Activated CD8-positive, alpha-beta memory T cell treated with anti-CD3 and anti-CD28 coated beads, Interleukin-2, amount 50 U/mL, for 1 hour (primary cell): ENCODE measurements around the gene SMCO4.
"Not testable (repeated sequence)": the region's sequence is repeated elsewhere in the genome, so short reads cannot be mapped to it uniquely, and the experiment has no call there.

Experiments
- DNase-seq: peaks from one replicate; pipeline ENCODE4 v3.0.0-alpha.2; 2020; ENCODE audit errors: extremely low read depth

SMCO4 gene, protein sequence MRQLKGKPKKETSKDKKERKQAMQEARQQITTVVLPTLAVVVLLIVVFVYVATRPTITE

DNA sequence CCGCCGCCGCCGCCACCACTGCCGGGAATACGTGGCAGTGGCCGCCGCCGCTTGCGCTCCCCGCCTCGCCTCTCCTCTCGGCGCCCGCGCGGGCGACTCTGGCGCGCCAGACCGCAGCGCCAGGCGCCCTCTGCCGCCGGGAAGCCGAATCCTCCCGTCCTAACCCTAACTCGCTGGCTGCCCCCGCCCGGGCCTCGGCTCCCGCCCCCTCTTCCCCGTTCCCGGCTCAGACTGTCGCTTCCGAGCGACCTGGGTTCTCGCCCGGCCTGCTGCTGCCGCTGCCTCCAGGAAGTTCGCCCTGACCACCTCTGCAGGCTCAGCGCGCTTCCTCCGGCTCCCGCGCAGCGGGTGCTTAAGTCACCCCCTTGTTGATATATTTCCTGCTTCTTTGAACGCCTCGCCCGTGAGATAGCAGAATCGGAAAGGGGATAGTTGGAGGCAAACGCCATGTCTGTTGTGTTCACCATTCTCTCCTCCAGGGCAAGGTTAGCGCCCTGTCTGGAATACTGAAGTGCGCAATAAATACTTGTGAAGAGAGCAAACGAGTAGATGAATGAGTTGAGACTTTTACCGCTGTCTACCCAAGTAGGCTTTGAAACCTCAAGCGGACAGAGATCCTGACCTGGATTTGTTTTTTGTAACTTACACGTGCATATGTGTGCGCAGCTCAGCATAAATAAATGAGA is at the start of gene SMCO4:
TSS of gene SMCO4 (minus strand) at position 100 of the 686 bp plus-strand sequence. CDS start 64,202 bp downstream, outside the sequence.
- no peak for DNase-seq

DNA sequence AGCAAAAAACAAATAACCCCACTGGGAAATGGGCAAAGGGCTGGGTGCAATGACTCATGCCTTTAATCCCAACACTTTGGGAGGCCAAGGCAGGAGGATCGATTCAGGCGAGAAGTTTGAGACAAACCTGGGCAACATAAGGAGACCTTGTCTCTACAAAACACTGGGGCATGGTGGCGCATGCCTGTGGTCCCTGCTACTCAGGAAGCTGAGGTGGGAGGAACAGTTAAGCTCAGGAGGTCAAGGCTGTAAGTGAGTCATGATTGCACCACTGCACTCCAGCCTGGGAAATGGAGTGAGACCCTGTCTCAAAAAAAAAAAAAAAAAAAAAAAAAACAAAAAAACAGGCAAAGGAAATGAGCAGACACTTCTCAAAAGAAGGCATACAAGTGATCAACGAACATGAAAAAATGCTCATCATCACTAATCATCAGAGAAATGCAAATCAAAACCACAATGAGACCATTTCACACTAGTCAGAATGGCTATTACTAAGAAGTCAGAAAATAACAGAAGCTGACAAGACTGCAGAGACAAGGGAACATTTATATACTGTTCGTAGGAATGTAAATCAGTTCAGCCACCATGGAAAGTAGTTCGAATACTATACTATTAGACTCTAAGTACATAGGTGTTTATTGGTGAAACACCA is 48.2 kb upstream of the SMCO4 start:
- no peak for DNase-seq

DNA sequence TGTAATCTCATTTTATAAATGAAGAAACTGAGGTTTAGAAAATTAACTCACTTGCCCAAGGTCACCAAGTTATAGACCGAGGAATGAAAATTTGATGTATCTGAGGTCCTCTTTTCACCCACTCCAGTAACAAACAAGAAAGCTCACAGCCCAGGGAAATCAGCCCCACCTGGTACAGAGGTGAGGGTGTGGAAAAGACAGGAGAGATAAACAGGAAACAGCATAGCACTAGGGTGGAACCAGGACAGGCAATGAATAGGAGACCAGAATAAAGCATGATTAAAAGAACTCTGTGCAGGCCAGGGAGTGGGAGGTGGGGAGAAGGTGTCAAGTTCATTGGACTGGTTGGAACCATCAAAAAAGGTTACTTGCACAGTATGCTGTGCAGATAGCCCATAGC is 46.2 kb upstream of the SMCO4 start:
- no peak for DNase-seq

DNA sequence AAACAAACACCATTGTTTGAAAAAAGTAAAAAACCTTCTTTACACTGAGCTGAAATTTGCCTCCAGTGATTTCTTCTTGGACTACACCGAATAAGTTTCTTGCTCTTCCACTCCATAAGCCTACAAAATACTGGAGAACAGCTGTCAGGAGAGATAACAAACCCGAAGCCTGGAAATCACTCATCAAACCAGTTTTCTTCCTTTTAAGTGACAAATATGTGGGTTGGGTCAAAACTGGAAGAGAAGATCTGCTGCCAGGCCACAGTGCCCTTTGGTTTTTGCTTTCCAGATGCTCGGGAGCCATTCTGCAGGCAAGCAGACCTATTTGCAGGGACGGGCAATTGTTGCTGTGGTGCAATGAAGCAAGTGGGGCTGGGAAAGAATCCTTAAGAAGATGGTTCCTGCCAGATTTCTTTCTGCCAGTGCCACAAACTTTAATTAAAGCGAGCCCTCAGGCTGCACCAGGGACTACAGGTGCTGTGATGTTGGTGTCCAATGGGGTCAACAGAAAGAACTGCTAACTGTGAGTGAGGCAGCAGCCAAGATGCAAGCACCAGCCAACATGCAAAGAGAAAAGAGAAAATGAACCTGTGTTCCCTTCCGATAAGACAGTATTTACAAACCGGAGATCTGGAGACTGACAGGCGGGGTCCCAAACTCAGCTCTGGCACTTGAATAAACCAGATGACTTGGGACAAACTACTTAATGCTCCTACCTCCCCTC is 44.8 kb upstream of the SMCO4 start:
- DNase-seq, result no peak

DNA sequence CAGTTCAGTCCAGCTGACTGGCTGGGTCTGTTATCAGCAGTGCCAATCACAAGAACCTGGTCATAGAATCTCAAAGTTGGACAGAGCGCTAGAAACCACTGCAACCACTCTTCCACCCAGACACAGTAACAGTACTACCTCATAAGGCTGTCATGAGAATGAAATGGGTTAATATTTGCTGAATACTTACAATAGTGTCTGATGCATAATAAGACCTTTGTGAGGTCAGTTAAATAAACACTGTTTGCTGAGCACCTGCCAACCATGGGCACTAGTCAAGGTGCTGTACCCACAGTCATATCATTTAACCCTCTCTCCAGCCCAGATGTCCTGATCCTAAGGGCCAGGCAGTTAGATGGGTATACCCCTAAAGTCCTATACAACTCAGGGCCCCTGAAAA is 44.2 kb upstream of the SMCO4 start:
- not testable (repeated sequence) for DNase-seq

DNA sequence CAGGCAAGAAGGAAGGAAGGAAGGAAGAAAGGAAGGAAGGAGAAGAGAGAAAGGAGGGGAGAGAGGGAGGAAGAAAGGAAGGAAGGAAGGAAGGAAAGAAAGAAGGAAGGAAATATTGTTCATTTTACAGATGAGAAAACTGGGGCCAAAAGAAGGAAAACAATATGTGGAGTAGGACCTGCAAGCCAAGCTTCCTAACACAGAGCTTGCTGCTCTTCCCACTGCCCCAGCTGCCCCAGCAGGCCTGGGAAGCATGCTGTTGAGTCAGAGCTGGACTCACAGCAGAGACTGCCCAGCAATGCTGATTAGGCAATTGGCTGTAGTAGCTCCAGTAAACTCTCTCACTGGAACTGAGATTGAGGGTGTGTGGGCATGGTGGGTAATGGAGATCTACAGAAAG is 42.6 kb upstream of the SMCO4 start:
- DNase-seq, result no peak

DNA sequence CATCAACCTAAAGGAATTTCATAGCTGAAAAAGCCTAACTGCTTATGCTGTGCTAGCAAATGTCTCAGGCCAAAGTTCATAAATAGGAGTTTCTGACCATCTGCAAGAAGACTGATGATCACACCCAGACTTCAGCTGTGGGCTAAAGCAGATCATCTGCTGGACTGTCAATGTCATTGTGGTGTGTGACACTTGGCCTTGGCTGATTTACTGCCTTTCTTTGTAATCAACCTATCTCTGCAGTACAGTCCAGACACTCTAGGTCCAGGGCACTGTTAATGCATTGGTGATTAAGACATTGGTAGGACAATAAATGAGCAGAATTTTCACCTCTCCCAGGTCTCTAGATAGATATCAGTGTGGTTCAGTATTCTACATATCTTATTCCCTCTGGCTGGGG is 40.3 kb upstream of the SMCO4 start:
- no peak for DNase-seq

DNA sequence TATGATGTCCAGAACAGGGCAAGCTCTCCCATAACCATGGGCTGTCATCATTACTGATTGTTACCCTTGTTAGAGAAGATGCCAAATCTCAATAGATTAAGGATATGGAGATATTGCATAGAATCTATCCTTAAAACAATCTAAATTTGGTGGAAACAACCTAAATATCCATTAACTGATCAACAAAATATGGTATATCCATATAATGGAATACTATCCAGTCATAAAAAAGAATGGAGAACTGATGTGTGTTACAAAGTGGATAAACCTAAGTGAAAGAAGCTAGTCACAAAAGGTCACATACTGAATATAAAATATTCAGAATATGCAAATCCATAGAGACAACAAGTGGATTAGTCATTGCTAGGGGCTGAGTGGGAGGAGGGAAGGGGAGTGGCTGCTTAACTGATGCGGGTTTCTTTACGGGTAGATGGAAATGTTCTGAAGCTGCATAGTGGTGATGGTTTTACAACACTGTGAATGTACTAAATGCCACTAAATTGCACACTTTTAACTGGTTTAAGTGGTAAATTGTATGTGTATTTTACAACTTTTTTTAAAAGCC is 36.1 kb upstream of the SMCO4 start:
- DNase-seq, result no peak

DNA sequence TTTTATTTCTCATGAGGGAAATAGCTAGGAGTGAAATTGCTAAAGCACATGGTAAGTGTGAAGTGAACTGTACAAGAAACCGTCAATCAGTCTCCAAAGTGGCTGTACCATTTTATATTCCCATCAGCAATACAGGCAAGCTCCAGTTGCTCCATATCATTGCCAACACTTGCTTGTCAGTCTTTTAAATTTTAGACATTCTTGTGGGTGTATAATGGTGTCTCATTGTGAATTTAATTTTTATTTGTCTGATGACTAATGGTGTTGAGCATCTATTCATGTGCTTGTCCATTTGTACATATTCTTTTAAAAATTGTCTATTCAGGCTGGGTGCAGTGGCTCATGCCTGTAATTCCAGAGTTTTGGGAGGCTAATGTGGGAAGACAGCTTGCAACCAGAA is 34.1 kb upstream of the SMCO4 start:
- DNase-seq, result no peak

DNA sequence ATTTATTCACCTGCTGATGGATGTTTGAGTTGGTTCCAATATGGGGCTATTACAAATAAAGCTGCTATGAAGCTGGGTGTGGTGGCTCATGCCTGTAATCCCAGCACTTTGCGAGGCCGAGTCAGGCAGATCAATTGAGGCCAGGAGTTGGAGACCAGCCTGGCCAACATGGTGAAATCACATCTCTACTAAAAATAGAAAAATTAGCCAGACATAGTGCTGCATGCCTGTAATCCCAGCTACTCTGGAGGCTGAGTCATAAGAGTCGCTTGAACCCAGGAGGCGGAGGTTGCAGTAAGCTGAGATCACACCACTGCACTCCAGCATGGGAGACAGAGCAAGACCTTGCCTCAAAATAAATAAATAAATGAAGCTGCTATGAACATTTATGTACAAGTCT is 33.7 kb upstream of the SMCO4 start:
- not testable (repeated sequence) for DNase-seq

DNA sequence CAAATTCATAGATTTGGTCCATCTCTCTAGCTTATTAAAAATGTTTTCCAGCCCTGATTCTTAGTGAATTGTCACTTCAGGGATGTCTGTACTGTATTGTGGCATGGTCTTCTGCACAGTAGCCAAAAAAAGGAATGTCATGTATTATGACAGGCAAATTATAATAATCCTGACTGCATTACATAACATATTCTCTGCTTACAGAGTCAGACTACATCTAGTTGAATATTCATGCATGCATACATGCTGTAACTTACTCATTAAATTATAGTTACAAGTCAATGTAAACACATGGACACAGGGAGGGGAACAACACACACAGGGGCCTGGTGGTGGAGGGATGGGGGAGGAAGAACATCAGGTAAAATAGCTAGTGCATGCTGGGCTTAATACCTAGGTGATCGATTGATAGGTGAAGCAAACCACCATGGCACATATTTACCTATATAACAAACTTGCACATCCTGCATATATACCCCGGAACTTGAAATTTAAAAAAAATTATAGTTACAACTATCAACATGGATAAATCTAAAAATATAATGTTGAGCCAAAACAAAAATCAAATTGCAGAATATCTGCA is 31.5 kb upstream of the SMCO4 start:
- DNase-seq, result no peak

DNA sequence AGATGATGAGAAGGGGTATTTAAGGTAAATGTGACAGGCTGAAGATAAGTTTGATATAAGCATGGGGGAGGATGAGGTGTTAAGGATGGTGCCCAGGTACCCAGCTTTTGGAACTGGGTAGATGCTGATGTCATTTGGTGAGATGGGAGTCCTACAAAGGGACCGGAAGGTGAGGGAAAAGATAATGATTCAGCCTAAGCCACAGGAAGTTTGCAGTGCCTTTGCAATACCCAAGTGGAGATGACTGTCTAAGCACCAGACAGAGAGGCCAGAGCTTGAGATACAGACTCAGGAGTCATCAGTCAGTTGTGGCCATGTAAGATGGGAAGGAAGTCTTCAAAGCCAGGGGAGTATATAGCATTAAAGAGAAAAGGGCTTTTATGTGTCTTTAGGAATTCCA is 30.0 kb upstream of the SMCO4 start:
- DNase-seq, result no peak

DNA sequence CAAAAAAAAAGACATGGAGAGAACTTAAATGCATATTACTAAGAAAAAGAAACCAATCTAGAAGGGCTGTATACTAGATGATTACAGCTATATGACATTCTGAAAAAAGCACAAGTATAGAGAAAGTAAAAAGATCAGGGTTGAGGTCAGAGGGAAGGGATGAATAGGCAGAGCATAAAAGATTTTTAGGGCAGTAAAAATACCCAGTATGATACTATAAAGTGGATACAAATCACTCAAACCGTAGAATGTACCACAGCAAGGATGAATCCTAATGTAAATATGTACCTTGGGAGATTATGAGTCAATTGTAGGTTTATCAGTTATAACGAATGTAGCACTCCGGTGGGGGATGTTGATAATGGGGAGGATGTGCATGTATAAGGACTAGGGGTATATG is 29.4 kb upstream of the SMCO4 start:
- no peak for DNase-seq

DNA sequence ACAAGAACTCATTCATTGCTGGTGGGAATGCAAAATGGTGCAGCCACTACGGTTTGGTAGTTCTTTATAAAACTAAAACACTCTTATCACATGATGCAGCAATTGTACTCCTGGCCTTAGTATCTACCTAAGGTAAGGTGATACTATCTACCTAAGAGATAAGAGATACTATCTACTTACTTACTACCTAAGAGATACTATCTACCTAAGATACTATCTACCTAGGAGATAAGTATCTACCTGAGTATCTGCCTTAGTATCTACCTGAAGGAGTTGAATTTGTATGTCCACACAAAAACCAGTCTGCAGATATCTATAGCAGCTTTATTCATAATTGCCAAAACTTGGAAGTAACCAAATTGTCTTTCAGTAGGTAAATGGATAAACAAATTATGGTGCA is 29.0 kb upstream of the SMCO4 start:
- no peak for DNase-seq

DNA sequence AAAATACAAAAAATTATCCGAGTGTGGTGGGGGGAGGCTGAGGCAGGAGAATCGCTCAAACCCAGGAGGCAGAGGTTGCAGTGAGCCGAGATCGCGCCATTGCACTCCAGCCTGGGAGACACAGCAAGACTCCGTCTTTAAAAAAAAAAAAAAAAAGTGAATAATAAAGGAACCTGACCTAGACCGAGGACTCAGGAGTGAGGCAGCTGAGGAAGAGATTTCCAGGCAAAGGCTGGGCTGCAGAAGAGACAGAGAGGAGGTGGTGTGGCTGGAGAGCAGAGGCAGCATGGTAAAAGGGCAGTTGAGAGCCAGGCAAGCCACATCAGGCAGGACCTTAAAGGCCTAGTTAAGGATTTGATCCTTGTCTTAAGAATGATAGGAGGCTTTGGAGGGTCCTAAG is 28.4 kb upstream of the SMCO4 start:
- DNase-seq, result no peak

DNA sequence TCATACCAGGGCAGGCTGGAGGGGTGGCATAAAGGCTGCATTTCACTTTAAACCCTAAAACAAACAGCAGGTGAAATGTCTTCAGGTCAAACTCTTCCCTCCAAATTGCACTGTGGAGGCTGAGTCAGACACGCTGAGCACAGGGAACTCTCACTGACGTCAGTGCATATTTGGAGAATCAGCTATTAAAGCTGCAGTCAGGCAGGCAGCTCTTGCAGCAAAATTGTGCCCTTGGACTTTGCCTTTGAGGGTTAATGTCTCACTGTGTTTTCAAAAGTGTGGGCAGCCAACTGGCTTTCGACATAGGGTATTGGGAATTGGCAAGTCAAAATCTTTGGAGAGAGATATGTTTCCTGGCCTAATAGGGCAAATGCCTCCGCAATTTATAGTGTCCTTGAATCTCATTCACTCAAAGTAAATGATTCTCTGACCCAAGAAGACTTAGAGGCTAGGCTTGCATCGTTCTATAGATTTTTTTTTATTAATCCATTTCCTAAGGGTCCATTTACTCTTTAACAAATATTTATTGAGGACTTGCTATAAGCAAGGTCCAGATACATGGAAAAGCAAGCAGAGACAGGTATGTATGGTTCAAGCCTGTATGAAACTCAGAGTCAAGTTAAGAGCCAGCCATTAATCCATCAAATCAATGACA is 27.7 kb upstream of the SMCO4 start:
- no peak for DNase-seq

DNA sequence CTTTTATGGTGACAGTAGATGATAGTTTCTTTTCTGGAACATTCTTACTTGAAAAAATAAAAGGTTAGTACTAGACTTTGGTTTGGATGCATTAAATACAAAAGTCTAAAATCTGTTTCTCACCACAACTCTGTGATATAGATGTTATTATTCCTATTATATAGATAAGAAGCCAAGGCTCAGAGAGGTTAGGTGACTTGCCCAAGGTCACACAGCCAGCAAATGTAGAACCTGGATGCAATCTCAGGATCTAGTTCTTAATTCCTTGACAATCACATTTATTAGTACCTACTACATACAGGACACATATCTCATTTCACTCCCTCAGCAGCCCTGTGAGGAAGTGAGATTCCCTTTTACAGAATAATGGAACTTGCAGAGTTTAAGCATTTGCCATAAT is 26.3 kb upstream of the SMCO4 start:
- DNase-seq, result no peak

DNA sequence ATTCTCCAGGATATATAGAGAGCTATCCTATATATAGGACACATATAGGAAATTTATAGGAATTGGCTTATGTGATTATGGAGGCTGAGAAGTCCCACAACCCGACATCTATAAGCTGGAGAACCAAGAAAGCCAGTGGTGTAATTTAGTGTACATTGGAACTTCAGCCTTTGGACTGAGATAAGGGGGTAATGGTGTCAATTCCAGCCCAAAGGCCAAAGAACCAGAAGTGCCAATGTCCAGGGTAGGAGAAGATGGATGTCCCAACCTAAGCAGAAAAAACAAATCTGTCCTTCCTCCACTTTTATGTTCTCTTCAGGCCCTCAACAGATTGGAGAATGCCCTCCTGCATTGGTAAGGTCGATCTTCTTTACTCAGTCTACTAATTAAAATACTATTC is 25.5 kb upstream of the SMCO4 start:
- no peak for DNase-seq

DNA sequence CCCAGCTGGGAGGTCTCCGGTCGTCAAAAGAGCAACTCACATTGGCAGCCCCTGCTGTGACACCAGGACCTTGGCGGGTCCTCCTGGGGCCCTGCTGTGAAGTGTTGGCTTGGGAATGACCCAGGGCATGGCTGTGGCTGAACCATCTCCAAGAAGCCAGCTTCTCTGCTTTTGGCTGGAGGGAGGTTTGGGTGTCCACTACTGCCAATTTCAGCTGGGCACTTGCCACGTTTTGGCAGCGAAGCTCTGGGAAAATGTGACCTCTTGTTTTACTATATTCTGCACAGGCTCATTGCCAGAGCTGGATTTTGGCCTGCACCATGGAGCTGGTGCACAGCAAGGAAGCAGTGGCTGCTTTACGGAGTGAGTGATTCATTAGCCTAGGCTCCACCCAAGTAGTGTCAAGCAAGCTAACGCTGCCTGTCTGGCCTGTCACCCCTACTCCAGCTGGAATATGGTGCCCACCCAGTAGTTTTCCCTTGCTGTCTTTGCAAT is 24.3 kb upstream of the SMCO4 start:
- DNase-seq, result no peak

DNA sequence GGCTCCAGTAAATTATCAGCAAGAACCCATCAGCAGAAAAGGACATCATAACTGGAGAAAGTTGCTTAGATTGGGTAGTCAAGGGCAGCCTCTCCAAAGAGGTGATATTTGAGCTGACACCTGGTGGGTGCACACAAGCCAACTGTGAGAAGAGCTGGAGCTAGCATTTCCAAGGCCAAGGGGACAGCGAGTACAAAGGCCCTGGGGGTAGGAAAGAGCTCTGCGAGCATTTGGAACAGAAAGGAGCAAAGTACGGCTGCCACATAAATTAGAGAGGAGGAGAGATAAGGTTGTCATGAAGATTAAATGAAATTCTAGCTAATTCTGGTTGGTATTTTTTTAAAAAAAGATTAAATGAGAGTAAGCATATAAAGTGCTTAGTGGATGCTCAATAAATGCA is 21.7 kb upstream of the SMCO4 start:
- no peak for DNase-seq

DNA sequence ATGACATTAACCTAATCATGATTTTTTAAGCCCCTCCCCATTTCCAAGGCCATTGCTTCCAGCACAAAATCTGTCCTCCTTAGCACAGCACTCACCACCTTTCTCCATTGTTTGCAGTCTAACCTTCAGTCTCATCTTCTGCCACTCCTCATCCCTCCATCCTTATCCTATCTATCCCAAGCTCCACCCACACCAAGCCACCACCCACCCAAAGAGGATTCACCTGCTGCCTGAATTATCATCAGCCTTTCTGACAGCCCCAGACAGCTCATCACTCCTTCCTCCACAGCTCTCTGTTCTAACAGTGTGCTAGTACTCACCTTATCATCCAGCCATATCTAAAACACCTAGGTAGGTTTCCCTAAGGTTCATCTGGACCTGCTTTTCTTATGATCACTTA is 20.7 kb upstream of the SMCO4 start:
- DNase-seq, result no peak
